HG03175 (cell line): Measurements from ENCODE around the gene MRPS27.
"Not testable (repeated sequence)": the region's sequence is repeated elsewhere in the genome, so short reads cannot be mapped to it uniquely, and the experiment has no call there.

ENCODE experiments used
- ATAC-seq: cut with Tn5 transposase; IDR thresholded peaks from one replicate; pipeline ENCODE4 v1.9.1; 2021; ENCODE audit warnings: mild to moderate bottlenecking, moderate library complexity; ENCODE audit not compliant: unreplicated experiment

Gene MRPS27

GRCh38 chr5:72326306-72326649, 6.2 kb upstream of the MRPS27 start:
- ATAC-seq: no peak

DNA sequence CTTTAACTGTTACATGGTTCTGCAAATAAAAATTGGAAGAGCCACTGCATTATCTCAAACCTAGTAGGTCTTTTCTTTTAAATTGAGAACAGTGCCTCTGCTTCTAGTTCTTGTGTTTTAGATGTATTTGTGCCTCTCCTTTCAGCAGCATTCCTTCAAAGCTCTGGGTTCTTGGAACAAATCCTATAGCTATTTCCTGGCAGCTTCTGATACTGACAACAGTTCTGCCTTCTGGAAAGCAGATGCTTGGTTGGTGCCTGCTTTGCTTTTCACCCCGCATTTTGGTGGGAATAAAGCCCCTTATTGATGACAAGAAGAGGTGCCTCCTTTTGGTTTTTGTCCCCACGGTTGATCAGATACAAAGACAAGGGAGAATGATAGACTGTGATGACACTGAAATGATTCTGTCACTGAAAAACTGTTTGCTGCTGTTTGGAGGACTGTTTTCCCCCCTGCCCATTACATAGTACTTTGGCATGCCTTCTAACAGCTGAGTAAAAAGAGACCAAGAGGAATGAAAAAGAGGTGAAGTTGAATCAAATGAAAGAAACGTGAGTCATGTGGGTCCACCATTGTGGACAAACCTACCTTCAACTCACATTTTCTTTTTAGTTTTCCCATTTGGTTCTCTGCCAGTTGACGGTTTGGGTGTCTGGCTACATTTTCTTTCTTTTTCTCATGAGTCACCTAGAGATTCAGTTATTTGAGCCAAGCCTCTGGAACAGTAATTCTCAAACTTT, 5.7 kb upstream of the MRPS27 start:
- ATAC-seq: no peak

DNA sequence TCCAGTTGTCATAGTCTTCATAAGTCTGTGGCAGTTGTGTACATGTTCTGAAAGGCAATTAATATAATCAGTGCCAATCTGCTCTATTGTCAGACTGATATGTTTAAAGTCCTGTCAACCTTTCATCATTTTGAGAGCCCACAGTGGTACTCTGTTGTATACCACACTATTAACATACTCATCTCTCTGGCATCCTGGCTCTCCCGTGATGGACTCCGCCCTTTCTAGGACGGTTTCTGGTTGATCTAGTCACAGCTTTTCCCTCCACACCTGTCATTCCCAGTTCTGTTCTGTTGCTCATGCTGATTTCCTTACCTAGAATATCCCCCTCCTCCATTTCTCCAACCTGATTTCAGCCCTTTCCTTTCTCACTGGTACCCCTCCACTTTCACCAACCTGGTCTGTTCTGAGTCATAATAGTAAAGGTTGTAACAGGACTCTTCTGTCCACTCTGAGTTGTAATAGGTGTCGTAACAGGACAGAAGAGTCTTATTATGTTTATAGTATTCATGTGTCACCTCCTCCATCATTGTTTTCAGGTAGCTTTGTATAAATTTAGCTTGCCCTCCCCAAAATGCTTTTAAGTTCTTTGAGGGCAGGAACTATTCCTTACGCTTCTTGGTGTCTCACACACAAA, 4.3 kb upstream of the MRPS27 start:
- ATAC-seq: no peak

GRCh38 chr5:72319435-72319975, 535 bp downstream of the MRPS27 start:
- not testable (repeated sequence) for ATAC-seq

DNA sequence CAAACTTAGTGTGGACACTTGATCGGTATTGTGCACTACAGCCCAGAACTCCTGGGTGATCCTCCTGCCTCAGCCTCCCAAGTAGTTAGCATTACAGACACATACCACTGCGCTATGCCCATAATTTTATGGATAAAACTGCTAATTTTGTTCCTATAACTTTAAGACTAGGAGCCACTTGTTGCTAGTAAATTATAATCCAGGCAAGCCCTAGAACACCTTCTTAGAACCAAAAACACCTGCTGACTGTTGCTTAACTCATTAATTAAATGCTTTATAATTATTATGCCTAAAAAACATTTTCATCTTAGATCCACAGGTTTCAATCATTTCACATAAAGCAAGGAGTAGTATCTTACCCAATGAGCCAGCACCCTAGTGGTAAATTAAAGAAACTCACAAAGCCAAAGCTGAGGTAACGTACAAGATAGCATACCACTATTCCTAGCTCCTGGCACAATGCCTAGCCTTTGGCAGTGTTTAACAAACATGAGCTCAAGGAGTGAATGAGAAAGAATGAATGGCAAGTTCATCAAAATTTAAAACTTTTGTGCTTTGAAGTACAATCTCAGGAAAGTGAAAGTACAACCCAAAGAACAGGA, 5.4 kb downstream of the MRPS27 start:
- ATAC-seq: no peak

DNA sequence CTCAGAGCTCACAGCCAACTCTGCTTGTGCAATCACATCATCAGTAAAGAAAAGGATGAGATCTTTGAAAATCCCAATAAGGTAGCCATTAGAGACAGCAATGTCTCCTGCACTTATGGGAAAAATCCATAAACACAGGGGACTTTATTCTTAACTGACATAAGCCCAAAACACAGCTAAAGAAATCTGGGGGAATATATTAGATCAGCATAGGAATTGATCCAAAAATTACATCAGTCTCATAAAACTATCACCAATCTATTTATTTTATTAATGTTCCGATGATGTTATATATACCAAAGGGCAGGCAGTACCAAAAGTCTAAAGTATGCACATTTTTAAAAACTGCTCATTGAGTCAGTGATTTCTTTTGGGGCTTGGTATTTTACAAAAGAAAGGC, 6.9 kb downstream of the MRPS27 start:
- ATAC-seq: no peak

DNA sequence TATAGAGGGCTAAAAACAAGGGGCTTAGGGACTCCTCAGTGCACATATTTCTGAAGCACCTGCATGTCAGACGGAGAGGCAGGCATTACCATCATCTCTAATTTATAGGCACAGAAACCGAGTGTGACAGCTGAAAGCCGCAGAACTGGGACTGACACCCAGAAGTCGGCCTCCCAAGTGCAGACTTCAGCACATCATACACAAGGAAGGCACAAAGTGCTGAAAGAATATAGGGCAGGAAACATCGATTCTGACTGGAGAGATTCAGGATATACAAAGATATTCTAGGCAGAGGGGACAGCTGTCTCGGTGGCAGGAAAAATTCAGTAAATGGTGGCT, 11.2 kb downstream of the MRPS27 start:
- no peak for ATAC-seq

- peak; percentile 94 for ATAC-seq
Observed at GRCh38 chr5:72307968-72308852, 11.8 kb downstream of the MRPS27 start.

DNA sequence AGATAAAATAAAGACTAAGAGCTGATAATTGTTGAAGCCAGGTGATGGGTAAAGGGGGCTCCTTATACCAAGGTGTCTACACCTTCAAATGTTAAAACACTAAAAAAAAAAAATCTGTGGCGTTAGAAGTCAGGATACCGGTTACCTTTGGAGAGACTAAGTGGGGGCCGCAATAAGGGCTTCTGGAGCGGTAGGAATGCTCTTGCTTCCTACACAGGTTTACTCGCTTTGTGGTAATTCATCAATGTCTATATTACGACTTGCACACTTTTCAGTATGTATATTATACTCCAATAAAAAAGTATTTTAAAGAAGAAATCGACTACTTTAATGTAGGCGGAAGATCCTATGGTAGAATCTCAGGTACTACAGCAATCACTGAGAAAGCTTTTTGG, 12.5 kb downstream of the MRPS27 start:
- ATAC-seq: no peak

- ATAC-seq: no peak
Observed at GRCh38 chr5:72305194-72306142, 14.6 kb downstream of the MRPS27 start.

- no peak for ATAC-seq
Observed at GRCh38 chr5:72302171-72302570, 17.9 kb downstream of the MRPS27 start.

- ATAC-seq: peak; percentile 53
Observed at GRCh38 chr5:72301557-72301956, 18.5 kb downstream of the MRPS27 start.

DNA sequence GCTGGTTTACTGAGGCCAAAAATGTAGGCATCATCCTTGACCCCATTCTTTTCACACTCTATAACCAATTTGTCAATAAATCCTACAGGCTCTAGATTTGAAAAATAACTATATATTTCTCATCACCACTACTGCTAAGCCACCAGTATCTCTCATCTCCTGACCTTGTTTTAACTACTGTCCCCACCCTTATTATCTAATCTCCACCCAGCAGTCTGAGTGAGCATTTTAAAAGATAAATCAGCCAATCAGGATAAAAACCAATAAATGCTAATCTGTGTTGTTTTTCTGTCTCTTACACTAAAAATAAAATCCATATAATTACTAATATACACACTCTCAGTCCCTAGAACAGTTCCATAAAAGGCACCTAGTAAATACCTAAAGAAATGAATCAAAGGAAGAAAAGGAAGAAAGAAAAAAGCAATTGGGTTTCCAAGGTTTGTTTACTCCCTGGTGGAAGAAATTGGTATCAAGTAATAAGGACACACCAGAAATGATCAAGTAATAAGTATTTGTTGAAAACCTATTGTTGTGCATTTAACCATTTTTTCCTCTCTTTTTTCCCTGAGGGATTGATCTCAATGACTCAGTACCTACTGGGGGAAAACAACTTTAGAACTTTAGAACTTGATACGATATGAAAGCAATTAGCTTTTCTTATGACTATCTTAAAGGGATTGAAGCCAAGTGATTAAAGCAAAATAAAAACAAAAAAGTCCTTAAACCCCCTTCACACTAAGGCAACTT, 19.3 kb downstream of the MRPS27 start:
- ATAC-seq: no peak

GRCh38 chr5:72298711-72299110, 21.3 kb downstream of the MRPS27 start:
- no peak for ATAC-seq

GRCh38 chr5:72298136-72298535, 21.9 kb downstream of the MRPS27 start:
- ATAC-seq: not testable (repeated sequence)

DNA sequence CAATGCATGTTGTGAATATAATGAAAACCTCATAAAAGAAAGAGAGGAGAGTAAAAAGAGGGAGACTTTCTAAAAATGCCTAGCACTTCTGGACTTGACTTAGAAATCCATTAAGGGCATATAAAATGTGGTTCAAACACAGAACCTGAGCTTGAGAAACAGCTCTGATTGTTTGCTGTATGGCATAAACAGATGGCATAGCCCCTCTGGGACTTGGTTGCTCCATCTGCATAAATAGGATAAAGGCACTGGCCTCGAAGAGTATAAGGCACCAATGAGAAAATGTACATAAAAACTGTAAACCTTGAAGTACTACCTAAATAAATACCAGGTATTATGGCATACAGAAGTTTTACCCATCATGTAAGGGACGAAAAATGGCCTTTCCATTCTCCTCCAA, 23.8 kb downstream of the MRPS27 start:
- ATAC-seq: no peak

GRCh38 chr5:72295539-72295938, 24.5 kb downstream of the MRPS27 start:
- ATAC-seq: no peak

- ATAC-seq: no peak
Observed at GRCh38 chr5:72294473-72294872, 25.6 kb downstream of the MRPS27 start.

DNA sequence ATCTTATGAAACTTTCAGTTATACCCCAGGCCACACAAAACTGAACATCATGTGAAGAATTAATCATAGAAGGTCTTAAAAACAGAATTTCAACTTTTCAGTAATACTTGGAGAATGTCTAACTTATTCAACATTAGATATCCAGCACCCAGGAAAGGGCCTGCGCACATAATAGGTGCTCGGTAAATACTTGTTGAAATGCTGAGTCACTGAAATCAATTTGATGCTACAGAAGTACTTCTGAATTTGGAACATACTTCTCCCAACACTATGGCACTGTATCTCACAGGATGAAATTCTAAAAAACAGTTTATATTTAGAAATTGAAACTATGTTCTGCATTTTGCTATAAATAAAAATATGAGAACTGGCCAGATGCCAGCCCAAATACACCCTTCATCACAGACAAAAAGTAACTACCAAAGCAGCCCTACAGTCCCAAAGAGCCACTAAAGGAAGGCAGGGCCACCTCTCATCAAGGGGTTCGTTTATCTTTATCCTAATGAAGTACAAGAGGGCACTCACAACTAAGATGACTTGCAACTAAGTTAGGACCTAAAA, 26.5 kb downstream of the MRPS27 start:
- no peak for ATAC-seq
